ENCODE results near the gene DENND6B. TPM values are rescaled to one million over a fixed set of nuclear protein-coding genes. Genes with fewer than 3 reads are reported as not detected.

Gene DENND6B
- total and polyA plus RNA-seq, 2 of the 13 experiments (the other 11 are each of a cell fraction or from before 2014, with no cell fraction given), result 0.95 to 3.8 TPM

DNA sequence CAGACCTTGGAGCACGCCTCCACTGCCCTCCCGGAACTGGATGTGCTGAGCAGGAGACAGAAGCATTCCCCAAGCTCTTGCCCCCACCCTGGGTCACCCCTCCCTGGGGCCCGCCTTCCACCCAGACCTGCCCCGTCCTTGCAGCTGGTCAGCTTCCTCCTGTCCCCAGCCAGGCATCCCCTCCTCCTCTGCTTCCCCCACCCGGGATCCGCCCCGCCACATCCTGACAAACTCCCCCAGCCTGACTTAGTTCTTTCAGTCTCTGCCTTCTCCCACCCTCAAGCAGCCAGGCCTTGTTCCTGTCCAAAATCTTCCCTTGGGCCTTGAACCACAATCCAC, 18.2 kb downstream of the DENND6B start (continued):
- TF ChIP-seq MAZ (IDR thresholded peaks at IDR 0.05; ENCODE audit: borderline replicate concordance, low read depth, low read length), result peak; percentile 50; the same call in 1 of the 2 replicates
- 0 out of 2 replicates have a peak, but pooled peaks have one; percentile 24 for TF ChIP-seq MAZ (CRISPR knock-in tag; IDR thresholded peaks at IDR 0.05; ENCODE audit: low read depth)
- TF ChIP-seq MIER3 (CRISPR knock-in tag; IDR thresholded peaks at IDR 0.05; ENCODE audit: borderline replicate concordance), result no peak
- TF ChIP-seq, protein P1, sequence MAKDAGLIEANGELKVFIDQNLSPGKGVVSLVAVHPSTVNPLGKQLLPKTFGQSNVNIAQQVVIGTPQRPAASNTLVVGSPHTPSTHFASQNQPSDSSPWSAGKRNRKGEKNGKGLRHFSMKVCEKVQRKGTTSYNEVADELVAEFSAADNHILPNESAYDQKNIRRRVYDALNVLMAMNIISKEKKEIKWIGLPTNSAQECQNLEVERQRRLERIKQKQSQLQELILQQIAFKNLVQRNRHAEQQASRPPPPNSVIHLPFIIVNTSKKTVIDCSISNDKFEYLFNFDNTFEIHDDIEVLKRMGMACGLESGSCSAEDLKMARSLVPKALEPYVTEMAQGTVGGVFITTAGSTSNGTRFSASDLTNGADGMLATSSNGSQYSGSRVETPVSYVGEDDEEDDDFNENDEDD (CRISPR knock-in tag; IDR thresholded peaks at IDR 0.05; ENCODE audit: borderline replicate concordance), result 0 out of 2 replicates have a peak, but pooled peaks have one; percentile 14
- no peak for TF ChIP-seq NR3C1 (CRISPR knock-in tag; IDR thresholded peaks at IDR 0.05)
- TF ChIP-seq ZNF788 (CRISPR knock-in tag; IDR thresholded peaks at IDR 0.05; ENCODE audit: borderline replicate concordance), result 0 out of 2 replicates have a peak, but pooled peaks have one; percentile 14
- 0 out of 2 replicates have a peak, but pooled peaks have one; percentile 1 for TF ChIP-seq DRAP1 (CRISPR knock-in tag; IDR thresholded peaks at IDR 0.05)
- 0 out of 2 replicates have a peak, but pooled peaks have one; percentile 40 for TF ChIP-seq ZNF710 (CRISPR knock-in tag; IDR thresholded peaks at IDR 0.05; ENCODE audit: borderline replicate concordance)
- TF ChIP-seq ZNF432 (CRISPR knock-in tag; IDR thresholded peaks at IDR 0.05; ENCODE audit: borderline replicate concordance), result no peak
- TF ChIP-seq SNAI1 (CRISPR knock-in tag; IDR thresholded peaks at IDR 0.05; ENCODE audit: borderline replicate concordance), result 0 out of 2 replicates have a peak, but pooled peaks have one; percentile 65
- TF ChIP-seq ZNF580 (CRISPR knock-in tag; IDR thresholded peaks at IDR 0.05; ENCODE audit: borderline replicate concordance, low read depth), result 0 out of 2 replicates have a peak, but pooled peaks have one; percentile 28
- peak; percentile 36 for TF ChIP-seq TEAD3 (CRISPR knock-in tag; optimal IDR thresholded peaks at IDR 0.05; ENCODE audit: borderline replicate concordance)
- peak; percentile 77 for TF ChIP-seq ELF3 (CRISPR knock-in tag; IDR thresholded peaks at IDR 0.05)
- TF ChIP-seq, protein P2, sequence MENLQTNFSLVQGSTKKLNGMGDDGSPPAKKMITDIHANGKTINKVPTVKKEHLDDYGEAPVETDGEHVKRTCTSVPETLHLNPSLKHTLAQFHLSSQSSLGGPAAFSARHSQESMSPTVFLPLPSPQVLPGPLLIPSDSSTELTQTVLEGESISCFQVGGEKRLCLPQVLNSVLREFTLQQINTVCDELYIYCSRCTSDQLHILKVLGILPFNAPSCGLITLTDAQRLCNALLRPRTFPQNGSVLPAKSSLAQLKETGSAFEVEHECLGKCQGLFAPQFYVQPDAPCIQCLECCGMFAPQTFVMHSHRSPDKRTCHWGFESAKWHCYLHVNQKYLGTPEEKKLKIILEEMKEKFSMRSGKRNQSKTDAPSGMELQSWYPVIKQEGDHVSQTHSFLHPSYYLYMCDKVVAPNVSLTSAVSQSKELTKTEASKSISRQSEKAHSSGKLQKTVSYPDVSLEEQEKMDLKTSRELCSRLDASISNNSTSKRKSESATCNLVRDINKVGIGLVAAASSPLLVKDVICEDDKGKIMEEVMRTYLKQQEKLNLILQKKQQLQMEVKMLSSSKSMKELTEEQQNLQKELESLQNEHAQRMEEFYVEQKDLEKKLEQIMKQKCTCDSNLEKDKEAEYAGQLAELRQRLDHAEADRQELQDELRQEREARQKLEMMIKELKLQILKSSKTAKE (CRISPR knock-in tag; IDR thresholded peaks at IDR 0.05; ENCODE audit: borderline replicate concordance), result peak; percentile 71; the same call in 1 of the 2 replicates
- TF ChIP-seq, protein P3, sequence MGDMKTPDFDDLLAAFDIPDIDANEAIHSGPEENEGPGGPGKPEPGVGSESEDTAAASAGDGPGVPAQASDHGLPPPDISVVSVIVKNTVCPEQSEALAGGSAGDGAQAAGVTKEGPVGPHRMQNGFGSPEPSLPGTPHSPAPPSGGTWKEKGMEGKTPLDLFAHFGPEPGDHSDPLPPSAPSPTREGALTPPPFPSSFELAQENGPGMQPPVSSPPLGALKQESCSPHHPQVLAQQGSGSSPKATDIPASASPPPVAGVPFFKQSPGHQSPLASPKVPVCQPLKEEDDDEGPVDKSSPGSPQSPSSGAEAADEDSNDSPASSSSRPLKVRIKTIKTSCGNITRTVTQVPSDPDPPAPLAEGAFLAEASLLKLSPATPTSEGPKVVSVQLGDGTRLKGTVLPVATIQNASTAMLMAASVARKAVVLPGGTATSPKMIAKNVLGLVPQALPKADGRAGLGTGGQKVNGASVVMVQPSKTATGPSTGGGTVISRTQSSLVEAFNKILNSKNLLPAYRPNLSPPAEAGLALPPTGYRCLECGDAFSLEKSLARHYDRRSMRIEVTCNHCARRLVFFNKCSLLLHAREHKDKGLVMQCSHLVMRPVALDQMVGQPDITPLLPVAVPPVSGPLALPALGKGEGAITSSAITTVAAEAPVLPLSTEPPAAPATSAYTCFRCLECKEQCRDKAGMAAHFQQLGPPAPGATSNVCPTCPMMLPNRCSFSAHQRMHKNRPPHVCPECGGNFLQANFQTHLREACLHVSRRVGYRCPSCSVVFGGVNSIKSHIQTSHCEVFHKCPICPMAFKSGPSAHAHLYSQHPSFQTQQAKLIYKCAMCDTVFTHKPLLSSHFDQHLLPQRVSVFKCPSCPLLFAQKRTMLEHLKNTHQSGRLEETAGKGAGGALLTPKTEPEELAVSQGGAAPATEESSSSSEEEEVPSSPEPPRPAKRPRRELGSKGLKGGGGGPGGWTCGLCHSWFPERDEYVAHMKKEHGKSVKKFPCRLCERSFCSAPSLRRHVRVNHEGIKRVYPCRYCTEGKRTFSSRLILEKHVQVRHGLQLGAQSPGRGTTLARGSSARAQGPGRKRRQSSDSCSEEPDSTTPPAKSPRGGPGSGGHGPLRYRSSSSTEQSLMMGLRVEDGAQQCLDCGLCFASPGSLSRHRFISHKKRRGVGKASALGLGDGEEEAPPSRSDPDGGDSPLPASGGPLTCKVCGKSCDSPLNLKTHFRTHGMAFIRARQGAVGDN (CRISPR knock-in tag; IDR thresholded peaks at IDR 0.05), result peak; percentile 45
- no peak for TF ChIP-seq GABPA (IDR thresholded peaks at IDR 0.05; ENCODE audit: low read depth, low read length)
- TF ChIP-seq GABPA (CRISPR knock-in tag; IDR thresholded peaks at IDR 0.05; ENCODE audit: low read depth), result peak; percentile 35; the same call in 1 of the 2 replicates
- TF ChIP-seq PHF21A (CRISPR knock-in tag; IDR thresholded peaks at IDR 0.05), result peak; percentile 21; the same call in 1 of the 2 replicates

All from HepG2 (cell line).